IPS DF 4.7 (cell line): ENCODE results near the gene CAPN2.

Experiments used
- DNase-seq: peaks from one replicate; pipeline ENCODE4 v3.0.0-alpha.2; 2013; ENCODE audit warnings: low spot score; ENCODE audit errors: extremely low read depth

The CAPN2 gene

DNA sequence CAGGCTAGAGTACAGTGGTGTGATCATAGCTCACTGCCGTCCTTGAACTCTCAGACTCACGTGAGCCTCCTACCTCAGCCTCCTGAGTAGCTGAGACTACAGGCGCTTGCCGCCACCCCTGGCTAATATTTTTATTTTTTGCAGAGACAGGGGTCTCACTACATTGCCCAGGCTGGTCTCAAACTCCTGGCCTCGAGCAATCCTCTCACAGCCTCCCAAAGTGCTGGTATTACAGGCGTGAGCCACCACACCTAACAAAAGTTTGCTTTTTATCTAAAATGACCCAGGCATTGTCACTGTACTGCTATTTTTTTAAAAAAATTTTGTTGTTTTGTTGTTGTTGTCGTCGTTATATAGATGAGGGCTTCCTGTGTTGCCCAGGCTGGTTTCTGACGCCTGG is 46.4 kb downstream of the CAPN2 start:
- no peak for DNase-seq

DNA sequence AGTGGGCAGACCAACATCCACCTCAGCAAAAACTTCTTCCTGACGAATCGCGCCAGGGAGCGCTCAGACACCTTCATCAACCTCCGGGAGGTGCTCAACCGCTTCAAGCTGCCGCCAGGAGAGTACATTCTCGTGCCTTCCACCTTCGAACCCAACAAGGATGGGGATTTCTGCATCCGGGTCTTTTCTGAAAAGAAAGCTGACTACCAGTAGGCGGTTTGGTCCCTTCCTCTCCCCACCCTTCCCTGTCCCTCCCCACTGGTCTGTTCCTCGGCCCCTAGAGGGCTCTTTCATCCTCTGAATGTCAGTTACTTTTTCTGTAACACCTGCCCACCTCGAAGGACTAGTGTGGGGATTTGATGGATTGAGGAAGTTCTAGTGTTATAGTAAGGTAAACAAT is 46.9 kb downstream of the CAPN2 start:
- DNase-seq: no peak

DNA sequence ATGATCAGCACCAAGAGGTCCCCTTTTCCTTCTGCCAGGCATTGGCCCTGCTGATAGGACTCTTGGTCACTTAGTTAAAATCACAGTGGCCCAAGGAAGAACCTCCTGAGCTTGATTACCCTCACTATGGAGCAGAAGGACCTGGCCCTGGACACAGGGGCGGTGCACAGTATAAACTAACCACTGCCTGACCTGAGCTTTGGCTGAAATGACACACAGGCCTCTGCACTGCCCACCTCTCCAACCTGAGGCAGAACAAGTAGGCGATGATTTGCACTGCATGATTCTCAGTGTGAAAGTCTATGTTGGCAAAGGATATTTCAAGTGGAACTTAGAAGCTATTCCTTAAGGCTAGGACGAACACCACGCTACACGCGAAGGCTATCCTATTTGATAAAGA is 48.5 kb downstream of the CAPN2 start:
- DNase-seq: no peak

DNA sequence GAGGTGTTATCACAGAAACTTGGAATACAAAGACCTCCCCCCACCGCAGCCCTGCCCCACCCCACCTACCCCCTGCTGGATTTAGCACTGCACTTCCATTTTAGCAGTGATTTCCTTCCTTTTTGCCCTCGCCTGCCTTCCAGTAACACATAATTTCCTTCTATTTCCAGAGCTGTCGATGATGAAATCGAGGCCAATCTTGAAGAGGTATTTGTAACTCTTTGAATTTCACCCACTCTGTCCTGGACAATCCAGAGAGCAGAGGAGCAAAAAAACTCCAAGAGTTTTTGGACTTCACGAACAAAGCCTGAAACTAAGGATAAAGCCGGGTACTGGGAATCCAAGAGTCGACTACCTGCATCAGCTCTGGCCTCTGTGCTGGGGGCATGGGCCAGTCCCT is 49.1 kb downstream of the CAPN2 start:
- DNase-seq: no peak

GRCh38 chr1:223763251-223763650 is 50.9 kb downstream of the CAPN2 start:
- DNase-seq: no peak

DNA sequence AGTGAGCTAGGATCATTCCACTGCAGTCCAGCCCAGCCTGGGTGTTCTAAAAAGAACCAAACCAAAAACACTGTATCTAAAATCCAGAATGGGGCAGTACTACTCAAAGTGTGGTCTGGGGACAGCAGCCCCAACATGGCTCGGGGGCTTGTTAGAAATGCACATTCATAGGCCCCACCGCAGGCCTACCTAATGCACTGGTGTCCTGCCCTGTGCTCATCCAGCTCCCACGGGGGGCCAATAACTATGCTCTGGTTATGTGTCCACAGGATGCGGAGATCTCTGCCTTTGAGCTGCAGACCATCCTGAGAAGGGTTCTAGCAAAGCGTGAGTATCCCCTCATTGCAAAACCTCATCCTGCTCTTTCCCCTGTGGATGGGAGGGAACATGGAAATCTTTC is 51.5 kb downstream of the CAPN2 start:
- no peak for DNase-seq

GRCh38 chr1:223765036-223765718 is 52.8 kb downstream of the CAPN2 start:
- DNase-seq: no peak

DNA sequence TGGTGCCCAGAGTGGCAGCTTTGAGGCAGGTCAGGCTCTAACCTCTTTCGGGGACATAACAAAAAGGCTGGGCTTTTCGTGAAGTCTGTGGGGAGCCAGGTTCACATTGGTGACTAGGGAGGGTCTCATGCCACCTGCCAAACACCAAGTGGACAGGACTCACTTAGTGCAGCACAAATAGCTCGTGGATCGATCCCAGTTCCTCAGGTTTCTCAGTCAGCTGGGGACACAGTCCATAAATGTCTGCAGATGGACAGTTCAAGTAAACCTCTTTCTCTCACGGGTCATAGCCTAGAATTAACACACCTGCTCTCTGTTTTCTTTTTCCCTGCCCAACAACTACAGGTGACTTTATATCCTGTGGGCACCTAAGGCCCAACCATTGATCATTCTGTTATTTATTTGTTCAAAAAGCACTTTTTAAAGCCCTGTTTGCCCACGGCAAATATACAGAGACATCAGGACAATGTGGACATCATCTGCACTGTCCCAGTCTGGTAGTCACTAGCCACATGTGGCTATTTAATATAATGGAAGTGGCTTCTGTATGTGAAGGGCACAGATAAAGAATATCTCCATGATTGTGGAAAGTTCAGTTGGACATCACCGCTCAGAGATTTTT is 53.5 kb downstream of the CAPN2 start:
- DNase-seq: no peak

DNA sequence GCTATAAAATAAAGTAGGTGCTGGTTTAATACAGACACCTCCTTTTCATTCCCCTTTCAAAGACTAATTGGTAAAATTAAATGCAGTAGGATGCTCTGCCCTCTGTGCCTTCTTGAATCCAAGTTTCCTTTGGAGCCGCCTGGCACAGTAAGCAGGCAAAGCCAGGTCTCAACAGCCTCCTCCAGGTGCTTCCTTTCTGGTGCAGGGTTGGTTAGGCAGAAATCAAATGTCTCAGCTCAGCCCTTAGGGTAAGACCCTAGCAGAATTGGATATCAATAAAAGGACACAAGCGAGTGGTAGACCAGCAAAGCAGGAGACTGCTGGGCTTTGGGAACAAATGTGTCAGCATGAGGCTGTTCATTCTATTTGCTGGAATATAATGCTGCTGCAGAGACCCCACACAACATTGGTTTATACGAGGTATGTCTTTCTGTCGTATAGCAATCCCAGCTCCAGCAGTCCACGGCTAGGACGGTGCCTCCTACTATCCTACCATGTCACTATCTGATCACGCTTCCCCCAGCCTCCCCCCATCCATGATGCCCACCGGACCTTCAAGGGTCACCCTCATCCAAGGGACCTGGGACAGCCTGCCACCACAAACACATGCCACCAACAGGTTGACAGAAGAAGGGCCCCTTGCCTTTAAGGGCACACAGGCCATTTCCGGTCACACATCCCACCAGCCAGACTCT is 58.4 kb downstream of the CAPN2 start:
- DNase-seq: no peak

DNA sequence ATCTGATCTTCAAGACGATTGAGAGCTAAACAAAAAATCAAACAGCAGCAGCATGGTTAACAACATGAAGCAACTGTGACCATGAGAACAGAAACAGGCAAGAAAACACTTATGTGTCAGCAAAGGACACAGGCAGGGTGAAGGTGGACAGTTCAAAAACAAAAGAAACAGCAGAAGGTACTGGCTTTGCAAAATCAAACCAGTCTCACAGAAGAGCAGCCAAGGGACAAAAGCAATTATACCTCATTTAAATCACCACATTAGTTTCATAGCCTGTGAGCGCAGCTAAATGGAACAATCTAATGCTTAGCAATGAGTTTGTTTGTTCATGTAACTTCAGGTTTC is 59.1 kb downstream of the CAPN2 start:
- no peak for DNase-seq

GRCh38 chr1:223771814-223772770 is 59.8 kb downstream of the CAPN2 start:
- DNase-seq: no peak

- no peak for DNase-seq
Measured at GRCh38 chr1:223772771-223773160, 60.4 kb downstream of the CAPN2 start.

DNA sequence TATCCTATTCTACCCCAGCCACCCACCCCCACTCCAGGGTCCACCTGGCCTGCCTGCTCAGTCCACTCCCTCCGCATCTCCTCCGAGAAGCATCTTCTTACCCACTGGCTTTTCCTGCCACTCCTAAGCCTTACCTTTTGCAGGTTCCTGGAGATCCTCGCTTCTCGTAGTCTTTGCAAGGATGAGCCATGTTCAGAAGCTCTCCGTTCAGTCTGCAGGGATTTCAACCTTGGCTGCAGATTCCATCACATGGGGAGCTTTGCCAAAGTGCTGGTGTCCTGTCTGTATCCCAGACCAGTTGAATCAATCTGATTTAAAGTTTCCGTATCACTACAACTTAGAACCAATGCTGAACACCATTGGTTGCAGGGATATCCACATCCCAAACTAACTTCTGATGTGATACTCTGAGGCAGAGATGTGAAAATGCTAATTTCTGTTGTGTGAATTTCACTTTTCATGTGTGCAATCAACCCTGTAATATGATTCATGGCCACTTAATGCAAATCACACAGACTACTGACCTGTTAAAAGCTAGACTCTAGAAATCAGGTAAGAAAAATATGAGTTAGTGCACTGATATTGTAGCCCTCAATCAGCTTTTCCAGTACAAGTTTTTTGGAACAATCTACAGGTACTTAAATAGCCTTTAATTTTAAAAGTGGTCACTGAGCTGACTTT is 61.9 kb downstream of the CAPN2 start:
- no peak for DNase-seq

DNA sequence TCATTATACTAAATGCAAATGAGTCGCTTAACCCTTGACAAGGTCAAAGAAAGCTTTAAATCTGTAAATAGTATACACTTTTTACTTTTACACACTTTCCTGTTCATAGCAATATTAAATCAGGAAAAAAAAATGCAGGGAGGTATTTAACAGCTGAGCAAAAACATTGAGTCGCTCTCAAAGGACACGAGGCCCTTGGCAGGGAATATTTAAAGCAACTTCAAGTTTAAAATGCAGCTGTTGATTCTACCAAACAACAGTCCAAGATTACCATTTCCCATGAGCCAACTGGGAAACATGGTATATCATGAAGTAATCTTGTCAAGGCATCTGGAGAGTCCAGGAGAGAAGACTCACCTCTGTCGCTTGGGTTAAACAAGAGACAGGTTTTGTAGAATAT is 62.7 kb downstream of the CAPN2 start:
- DNase-seq: no peak

GRCh38 chr1:223775711-223776074 is 63.4 kb downstream of the CAPN2 start:
- no peak for DNase-seq

DNA sequence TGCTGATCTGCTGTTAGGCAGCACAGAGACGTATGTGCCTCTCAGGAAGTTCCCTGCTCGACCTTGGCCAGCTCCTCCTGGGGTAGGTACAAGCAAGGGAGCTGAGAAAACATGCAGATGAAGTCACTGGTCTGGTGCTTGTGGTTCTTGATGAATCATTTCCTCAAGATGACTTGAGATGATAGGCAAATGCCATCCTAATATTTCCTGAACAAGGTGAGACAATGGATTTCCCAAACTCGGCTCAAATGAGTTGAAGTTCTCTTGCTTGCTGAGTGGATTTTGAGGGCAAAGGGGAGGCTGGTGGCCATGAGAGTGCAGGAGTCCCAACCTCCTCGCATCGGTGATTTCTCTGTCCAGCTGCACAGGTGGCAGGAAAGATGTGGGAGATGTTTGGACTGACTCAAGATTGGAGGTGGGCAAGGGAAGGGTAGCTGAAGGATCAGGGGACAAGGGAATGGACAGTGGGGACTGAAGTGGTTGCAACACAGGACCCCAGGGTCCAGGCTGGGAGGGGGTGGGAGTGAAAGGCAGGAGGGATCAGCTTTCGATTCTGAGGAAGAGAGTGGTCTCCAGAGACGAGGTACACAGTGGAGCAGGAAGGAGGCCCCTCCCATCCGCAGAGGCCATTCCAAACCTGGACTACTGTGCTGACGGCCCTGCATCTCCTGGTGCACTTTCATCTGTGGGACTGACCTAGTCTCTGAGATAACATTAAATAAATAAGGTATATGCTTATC is 63.9 kb downstream of the CAPN2 start:
- DNase-seq: no peak

- DNase-seq: no peak
Measured at GRCh38 chr1:223776826-223777454, 64.6 kb downstream of the CAPN2 start.

DNA sequence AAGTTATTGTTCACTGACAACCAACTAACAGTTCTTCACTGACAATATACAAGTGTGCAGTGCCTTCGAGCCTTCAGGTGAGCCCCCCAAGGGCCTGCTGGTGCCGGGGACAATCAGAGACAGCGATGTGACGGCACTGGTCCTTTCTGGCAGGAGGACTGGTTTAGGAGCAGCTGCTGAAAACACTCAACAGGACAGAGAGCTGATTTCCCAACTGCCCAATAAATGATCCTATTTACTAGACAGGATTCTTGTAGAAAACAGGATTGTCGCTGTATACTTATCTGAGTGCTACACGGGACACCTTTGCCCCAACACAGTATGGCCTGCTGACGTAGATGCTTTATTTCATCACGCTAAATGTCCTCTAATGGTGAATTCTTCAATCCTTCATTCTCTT is 68.0 kb downstream of the CAPN2 start:
- DNase-seq: no peak

DNA sequence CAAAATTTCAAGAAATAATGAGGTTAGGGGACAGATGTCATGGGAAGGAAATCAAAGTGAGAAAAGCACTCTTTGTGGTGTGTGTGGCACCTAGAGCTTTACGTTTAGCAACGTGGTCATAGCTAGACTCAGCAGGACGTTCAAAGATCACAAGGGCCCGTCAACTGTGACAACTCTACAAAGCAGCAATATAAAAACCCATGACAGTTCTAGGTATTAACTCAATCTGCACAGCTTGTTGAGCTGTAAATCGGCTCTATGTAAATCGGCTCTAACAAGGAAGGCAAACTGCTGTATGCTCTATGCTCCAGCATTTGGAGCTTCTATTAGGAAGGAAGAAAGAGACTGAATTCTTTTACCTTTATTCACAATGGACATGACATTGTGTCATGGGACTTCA is 68.6 kb downstream of the CAPN2 start:
- no peak for DNase-seq

DNA sequence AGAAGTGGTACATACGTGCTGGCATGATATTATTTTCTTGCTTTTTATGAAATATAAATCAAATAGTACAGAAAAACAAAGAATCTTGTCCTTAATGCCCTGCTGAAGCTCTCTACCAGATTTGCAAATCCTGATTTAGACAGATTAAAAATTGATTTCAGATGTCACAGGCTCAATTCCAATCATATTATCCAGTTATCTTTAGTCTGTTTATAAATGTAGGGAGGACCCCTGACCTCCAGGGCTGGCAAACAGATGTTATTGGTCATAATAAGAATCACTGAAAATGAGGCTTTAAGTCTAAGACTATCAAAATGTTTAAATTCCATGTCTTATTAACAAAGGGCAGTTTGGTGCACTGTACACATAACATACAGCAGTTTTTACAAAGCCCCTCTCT is 71.3 kb downstream of the CAPN2 start:
- no peak for DNase-seq
